Psoas muscle (tissue), 8 donors: ENCODE results near the gene IRX5. TPM values are rescaled to one million over a fixed set of nuclear protein-coding genes. Genes with fewer than 3 reads are reported as not detected.

Experiments
- ATAC-seq, 4 donors: fragments of 200-7000 bp; cut with Tn5 transposase; one replicate each; pipeline ENCODE4 v1.9.1; 2020; ENCODE audit warnings: moderate library complexity in 3 of 4, mild to moderate bottlenecking in 2 of 4
- DNase-seq, 2 donors: peaks; one replicate each; pipeline ENCODE4 v3.0.0-alpha.2; 2020
- H3K27ac ChIP-seq: fragments of 200-600 bp; one replicate; pipeline ENCODE4 v1.8.0; 2022
- H3K27me3 ChIP-seq, 3 donors: fragments of 200-600 bp in 1 of 3; one replicate each; pipeline versions ENCODE4 v1.6.1 to v1.8.0; 2013 to 2022; ENCODE audit warnings: low read length in 2 of 3, mild to moderate bottlenecking in 2 of 3, moderate library complexity in 1 of 3; ENCODE audit not compliant: insufficient read depth in 3 of 3
- H3K36me3 ChIP-seq, 2 donors: fragments of 200-600 bp in 1 of 2; one replicate each; pipeline versions ENCODE4 v1.6.1 to v1.8.0; 2013 to 2022; ENCODE audit warnings: low read depth in 1 of 2, mild to moderate bottlenecking in 1 of 2, moderate library complexity in 1 of 2; ENCODE audit not compliant: insufficient read depth in 1 of 2
- H3K4me1 ChIP-seq: fragments of 200-600 bp; one replicate; pipeline ENCODE4 v1.8.0; 2022
- H3K4me3 ChIP-seq: fragments of 200-600 bp; one replicate; pipeline ENCODE4 v1.8.0; 2022; ENCODE audit warnings: mild to moderate bottlenecking
- H3K9me3 ChIP-seq: fragments of 200-600 bp; one replicate; pipeline ENCODE4 v1.8.0; 2022
- CTCF ChIP-seq: fragments of 200-600 bp; IDR thresholded peaks from one replicate; pipeline ENCODE4 v1.8.0; 2022; ENCODE audit warnings: antibody characterized with exemption
- WGBS, 3 donors: extraction: QIAGEN DNeasy Blood & Tissue Kit; methylation state at CpG; one replicate each; pipeline versions ENCODE4 v1.1.6 to v1.1.7; 2013; 5-methylcytosine and 5-hydroxymethylcytosine counted together
- intact Hi-C, 2 donors: fragments of 100-400 bp; cut with DNase I; formaldehyde crosslinking; loops; one replicate each; pipeline versions ENCODE4 v1.11.0 to v1.14.2; 2022
- polyA plus RNA-seq, 3 donors: library from polyadenylated mRNA; stranded (reverse); fragments of 200-250 nt; gene quantifications; one replicate each; pipeline ENCODE4 v1.2.3, GENCODE V29; 2013
- total RNA-seq, 4 donors: library from RNA; stranded (reverse); fragmentation: NEBNext Ultra II Directional in 2 of 4; extraction: Animal tissue kit (Norgen Biotek cat#: 25700) in 2 of 4; gene quantifications; one replicate each; pipeline versions ENCODE4 v1.2.1 to v1.2.4, GENCODE V29; 2021 to 2023
- donor health status: healthy with polysubstance abuse.
- donor health status: DM: no; HTN: no; CAD: no; lungs with moderate emphysema.
- donor health status: Bipolar disorder and iron deficiency.
- donor health status: healthy.
- donor health status: DM: yes; HTN: yes; CAD: no.
- donor health status: DM: no; HTN: no; CAD: no.
- donor health status: DM: no; HTN: no; CAD: no.
- donor health status: DM: yes; HTN: yes; CAD: no.

IRX5 gene
- total and polyA plus RNA-seq, 7 donors: 0.56 to 13.0 (median 5.9) TPM

DNA sequence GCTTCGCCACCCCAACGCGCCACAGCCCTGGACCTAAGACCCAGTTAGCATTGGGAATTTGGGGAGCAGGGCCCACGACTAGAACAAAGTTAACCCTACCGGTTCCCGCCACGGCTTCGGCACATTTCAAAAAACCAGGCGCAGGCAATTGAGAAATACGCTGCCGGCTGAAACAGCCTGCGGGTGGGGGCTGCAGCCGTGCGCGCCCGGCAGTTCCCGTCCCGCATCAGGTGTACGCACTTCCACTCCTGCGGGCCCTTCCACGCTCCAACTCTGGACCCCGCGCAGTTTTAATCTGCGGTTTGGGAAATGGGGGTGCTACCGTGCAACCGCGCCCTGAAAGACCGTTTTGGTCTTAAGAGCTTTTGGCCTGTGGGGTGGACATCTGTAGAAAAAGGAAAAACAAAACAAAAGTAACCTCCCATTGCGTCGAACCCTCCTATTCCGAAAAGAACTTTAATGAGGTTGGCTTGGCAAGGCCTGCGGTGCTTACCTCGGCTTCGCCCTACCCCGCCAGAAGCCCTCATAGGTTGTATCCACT lies 7.1 kb downstream of the IRX5 start:
- no peak for TF ChIP-seq CTCF
- H3K27ac ChIP-seq: peak overlapping the region; percentile 77
- H3K4me1 ChIP-seq: peaks cover 6% of the 10 kb centered on the region
- no peak for ATAC-seq
- no peaks in the 10 kb centered on the region for H3K36me3 ChIP-seq
- intact Hi-C loops: loop anchor here (5.0 to 10.0 kb wide), 5 partner anchors 320 to 1163 kb away; partner anchors contain the start of gene IRX3 (in 1 of the 2)
- peaks cover 0 to 27% (median 3%) of the 10 kb centered on the region in 3 donors for H3K27me3 ChIP-seq
- H3K9me3 ChIP-seq: no peaks in the 10 kb centered on the region
- H3K4me3 ChIP-seq: peak overlapping the region; percentile 89
- no peak for DNase-seq
- WGBS, 3 donors: 51 to 63% (median 58%) methylated on average over 35 of the region's 35 CpGs

DNA sequence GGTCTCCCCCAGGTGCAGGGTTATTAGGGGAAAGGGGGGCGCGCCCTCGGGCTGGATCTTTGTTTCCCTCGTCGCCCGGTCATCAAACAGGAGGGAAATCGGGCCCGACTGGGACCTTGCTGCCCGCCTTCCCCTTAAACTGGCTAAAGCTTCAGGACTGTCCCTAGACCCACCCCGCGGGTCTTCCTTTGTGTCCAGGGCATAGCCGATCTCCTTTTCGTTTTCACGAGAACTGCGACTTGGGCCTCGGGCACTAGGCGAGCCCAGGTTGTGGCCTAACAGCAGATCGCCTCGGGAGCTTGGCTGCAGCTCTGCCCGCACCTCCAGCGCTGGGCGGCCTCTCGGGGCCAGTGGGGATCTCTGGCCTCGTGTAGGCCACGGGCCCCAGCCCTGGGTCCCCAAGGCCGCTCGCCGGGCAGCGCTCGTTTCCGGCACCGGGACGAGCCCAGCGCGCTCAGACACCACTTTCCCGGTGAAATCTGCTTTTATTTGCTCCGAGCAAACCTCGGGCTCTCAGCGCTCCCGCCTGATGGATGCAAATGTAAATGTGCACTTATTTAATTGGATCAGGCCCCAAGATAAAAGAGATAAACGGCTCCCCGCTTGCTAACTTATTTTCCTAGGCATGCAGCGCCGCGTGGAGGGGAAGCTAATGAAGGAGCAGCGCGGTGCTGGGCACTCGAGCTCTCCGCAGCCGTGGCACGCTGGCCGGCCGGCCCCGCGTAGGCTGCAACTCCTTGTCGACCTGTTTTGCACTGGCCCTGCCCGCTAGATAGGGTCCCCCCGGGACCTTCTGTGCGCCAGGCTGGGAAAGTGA lies 7.8 kb downstream of the IRX5 start:
- ATAC-seq: no peak
- no peaks in the 10 kb centered on the region for H3K9me3 ChIP-seq
- no peak for TF ChIP-seq CTCF
- DNase-seq: no peak
- peaks cover 6% of the 10 kb centered on the region for H3K4me1 ChIP-seq
- 61 to 74% (median 72%) methylated on average over 59 of the region's 59 CpGs for WGBS, 3 donors
- peak overlapping the region; percentile 89 for H3K4me3 ChIP-seq
- no peak overlapping the region for H3K27ac ChIP-seq
- H3K27me3 ChIP-seq: peaks cover 0 to 26% (median under 1%) of the 10 kb centered on the region in 3 donors
- no peaks in the 10 kb centered on the region for H3K36me3 ChIP-seq
- intact Hi-C loops: loop anchor here (5.0 to 10.0 kb wide), 5 partner anchors 319 to 1164 kb away; partner anchors contain the start of gene IRX3 (in 1 of the 2)

DNA sequence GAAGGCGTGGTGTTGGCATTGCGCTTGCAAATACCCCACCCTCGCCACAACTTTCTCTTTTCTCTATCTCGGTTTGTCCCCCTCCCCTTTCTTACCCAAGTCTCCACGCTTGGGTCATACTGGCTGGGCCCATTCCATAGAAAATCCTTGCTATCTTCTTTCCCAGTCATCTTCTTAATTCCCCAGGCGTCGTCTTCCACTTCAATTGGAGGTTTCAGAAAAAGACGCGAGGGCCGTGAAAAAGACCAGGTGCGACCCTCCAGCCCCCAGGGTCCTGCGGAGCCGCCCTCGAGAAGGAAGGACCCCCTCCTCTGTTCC lies 8.3 kb downstream of the IRX5 start:
- intact Hi-C loops: loop anchor here (5.0 to 10.0 kb wide), 5 partner anchors 318 to 1164 kb away; partner anchors contain the start of gene IRX3 (in 1 of the 2)
- Histone ChIP-seq H3K4me3 (no peak overlapping the region), H3K9me3 (no peaks in the 10 kb centered on the region), H3K36me3 (no peaks in the 10 kb centered on the region), H3K27ac (no peak overlapping the region), H3K4me1 (peaks cover 6% of the 10 kb centered on the region), H3K27me3 (peaks cover 0 to 26% (median 0%) of the 10 kb centered on the region in 3 donors)
- WGBS, 3 donors: 60 to 81% (median 69%) methylated on average over 14 of the region's 14 CpGs
- DNase-seq (no peak), ATAC-seq (no peak)
- no peak for TF ChIP-seq CTCF

DNA sequence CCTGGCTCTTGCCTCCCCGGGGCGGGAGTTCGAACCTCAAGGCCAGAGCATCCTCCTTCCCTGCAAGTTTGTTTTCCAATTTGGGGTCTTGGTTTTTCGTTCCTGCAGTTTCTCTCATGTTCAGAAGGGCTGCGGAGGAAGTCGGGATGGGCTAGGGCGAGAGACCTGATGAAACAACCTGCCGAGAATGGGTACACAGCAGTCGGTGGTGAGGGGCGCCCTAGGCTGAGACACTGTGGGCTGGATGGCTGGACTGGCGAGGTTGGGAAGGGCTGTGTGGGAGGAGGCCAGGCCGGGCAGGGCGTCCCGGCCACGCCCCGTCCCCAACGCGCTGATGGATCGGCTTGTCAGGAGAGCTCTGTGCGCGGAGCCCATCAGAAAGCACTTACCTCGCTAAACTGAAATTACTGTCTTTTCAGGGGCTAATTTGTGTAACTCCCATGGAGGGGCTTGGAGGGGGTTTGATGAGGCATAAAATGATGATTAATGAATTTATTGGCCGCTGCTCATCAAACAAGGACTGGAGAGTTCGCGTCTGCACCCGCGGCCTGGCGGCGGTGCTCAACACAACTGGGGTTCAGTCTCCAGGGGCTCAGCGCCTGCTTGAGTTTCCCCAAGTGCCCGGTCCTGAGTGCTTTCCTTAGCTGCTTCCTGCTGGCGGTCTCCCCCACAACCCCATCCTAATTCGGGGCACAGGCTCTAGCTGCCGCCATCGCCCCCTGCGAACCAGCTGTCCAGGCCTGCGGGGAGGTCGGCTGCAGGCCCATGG lies 9.0 kb downstream of the IRX5 start:
- Histone ChIP-seq H3K27me3 (peaks cover 0 to 24% (median 0%) of the 10 kb centered on the region in 3 donors), H3K27ac (no peak overlapping the region), H3K9me3 (no peaks in the 10 kb centered on the region), H3K4me1 (peaks cover 6% of the 10 kb centered on the region), H3K36me3 (no peaks in the 10 kb centered on the region), H3K4me3 (no peak overlapping the region)
- no peak for TF ChIP-seq CTCF
- no peak for DNase-seq
- no peak for ATAC-seq
- WGBS, 3 donors: 61 to 75% (median 73%) methylated on average over 38 of the region's 38 CpGs
- intact Hi-C loops: loop anchor here (5.0 to 10.0 kb wide), 5 partner anchors 318 to 1165 kb away; partner anchors contain the start of gene IRX3 (in 1 of the 2)
